Fibroblast of peridontal ligament (primary cell): ENCODE measurements around the gene HSP90B1.

Experiments used
- DNase-seq: peaks from one replicate; pipeline ENCODE4 v3.0.0-alpha.2; 2010; ENCODE audit errors: extremely low read depth

HSP90B1 gene

DNA sequence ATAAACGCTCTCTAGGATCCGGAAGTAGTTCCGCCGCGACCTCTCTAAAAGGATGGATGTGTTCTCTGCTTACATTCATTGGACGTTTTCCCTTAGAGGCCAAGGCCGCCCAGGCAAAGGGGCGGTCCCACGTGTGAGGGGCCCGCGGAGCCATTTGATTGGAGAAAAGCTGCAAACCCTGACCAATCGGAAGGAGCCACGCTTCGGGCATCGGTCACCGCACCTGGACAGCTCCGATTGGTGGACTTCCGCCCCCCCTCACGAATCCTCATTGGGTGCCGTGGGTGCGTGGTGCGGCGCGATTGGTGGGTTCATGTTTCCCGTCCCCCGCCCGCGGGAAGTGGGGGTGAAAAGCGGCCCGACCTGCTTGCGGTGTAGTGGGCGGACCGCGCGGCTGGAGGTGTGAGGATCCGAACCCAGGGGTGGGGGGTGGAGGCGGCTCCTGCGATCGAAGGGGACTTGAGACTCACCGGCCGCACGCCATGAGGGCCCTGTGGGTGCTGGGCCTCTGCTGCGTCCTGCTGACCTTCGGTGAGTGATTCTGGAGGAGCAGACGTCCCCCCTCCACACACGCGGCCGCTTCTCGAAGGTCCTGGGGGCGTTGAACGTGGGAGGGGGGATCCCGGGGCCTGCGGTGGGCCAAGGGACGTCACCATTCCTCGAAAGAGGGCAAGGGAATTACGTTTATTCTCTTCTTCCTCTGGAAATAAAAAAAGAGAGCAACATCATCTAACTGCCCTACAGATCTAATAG lies at the start of gene HSP90B1:
Gene HSP90B1 (plus strand): TSS at position 377 of the 753 bp plus-strand sequence. CDS start 106 bp downstream, at position 483.
- DNase-seq: peak; percentile 100

DNA sequence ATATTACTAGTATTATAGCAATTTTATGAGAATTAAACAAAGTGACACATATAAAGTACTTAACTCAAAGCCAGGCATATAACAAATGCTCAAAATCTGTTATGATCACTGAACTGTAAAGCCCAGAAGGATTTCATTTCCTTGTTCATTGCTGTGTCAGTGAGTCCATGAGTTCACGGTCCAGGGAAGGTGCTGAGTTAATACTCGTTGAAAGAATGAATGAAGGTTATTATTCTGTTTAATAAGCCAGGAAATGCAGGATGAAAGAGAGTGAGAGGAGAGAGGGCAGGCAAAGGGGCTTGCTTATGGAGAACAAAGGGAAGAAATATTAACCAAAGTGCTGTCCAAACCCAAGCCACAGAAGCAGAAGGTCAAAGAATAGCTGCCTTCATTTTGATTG lies 48.9 kb upstream of the HSP90B1 start:
- DNase-seq: no peak

DNA sequence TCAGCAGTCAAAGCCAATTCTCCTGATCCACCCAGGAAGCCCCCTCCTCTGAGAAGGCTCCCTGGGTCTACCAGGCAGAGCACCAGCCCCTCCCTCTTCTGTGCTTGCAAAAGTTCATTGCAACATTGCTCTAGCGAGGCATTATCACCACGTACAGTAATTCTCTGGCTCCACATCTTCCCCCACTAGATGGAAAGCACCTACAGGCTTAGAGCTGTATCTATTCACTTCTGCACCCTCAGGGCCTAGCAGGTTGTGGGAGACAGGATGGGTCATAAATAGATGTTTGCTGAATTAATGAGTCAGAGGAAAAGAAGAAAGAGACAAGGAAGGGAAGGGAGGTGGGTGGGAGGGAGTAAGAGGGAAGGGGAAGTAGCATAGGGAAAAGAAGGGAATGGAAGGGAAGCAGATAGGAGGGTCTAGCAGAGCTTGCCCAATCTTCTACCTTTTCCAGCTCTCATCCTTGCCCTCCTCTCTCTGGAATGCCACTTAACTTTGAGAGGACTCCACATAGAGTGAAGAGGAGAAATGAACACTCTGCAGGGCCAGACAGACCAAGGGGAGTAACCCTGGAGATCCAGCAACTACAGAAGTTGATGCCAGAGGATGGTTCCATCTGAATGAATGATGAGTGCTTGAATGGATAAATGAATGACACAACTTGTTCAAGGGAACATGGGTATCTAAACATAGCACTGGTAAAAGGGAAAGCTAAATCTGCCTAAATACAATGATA lies 47.2 kb upstream of the HSP90B1 start:
- DNase-seq: no peak

DNA sequence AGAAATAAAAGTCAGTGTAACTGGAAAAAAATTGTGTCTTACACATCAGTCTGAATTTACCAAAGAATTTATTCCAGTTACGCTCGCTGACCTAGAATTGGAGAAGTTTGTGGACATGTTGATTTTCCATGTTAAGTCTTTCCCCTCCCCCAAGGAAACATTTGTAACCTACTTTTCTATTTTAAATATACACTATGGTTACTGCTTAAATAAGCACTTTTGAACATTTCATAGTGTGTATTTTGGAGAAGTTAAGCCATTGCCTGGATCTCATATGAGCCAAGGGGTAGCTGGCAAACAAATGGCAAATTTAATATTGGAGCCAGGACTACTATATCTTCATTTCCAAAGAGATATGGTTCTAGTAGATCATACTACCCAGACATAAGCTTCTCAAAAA lies 46.3 kb upstream of the HSP90B1 start:
- no peak for DNase-seq

DNA sequence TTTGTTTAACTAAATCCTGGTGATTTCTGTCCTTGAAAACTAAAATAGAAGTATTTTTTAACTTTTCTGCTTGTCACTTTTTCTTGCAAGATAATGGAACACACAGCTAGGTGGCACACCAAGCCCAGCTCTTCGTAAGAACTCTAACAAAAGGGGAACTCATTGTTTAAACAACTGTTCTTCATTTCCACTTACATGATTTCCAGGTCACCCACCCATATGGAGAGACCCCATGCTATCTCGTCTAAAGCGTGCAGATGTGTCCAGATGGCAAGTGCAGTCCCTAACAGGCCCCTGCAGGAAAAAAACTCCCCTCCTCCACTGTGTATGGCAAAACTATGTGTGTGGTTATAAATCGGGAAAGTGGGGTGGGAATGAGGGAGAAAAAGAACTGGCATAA lies 45.9 kb upstream of the HSP90B1 start:
- DNase-seq: peak; percentile 80

DNA sequence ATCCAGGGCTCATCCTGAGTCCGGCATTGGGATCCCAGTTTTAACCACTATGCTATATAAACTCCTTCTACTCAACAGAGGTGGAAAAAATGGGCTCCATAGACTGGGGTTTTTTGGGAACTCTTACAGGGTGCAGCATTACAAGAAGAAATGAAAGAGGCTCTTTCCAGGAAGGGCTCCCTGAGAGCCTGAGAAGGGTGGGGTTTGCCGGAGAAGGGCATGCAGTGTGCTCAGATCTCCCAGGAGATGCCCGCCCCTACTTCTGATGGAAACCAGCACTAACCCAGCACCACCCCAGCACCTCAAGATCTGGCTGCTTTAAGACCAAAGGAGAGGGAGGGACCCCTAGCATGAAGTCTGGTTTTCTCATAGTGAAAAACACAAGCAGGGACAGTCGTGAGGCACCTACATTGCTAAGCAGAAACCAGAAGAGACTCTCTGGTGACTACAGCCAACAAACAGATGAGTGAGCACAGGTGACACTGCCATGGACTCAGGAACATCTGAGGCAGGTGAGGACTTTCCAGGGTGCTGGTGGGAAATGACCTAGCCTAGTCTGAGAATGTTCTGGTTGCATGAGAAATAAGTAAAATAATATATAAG lies 43.9 kb upstream of the HSP90B1 start:
- DNase-seq: no peak

DNA sequence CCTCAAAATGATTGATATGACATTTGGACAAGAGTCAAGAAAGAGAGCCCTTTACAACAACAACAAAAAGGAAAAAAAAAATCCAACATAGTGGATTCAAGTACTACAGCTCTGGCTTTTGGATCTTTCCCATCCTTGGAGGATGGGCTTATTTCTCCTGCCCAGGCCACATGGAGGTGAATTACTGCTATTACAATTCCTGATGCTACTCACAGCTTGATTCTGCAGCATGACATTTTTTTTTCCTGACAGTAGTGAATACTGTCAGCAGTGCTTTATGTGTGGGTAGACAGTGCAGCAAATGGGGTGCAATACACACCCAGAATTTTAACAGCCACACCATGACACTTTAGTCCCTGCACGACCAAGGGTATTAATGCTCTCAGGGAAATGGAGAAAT lies 42.5 kb upstream of the HSP90B1 start:
- no peak for DNase-seq

DNA sequence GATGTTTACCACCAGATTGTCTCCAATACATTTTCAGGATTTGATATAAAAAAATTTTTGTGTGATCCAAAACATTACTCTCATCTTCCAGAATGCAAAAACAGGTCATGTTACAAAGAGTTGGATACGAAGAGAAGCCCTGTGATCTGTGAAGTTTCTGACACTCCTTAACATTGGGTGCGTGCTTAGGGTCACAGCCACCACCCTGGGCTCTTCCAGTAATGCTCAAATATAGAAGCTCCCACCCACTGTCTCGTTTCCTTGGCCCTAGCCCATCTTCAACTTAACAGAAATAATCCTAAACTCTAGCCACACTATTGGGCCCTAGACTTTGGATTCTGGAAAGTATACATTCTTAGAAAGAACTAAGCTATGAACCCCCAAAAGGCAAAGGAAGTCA lies 32.9 kb upstream of the HSP90B1 start:
- DNase-seq: no peak

DNA sequence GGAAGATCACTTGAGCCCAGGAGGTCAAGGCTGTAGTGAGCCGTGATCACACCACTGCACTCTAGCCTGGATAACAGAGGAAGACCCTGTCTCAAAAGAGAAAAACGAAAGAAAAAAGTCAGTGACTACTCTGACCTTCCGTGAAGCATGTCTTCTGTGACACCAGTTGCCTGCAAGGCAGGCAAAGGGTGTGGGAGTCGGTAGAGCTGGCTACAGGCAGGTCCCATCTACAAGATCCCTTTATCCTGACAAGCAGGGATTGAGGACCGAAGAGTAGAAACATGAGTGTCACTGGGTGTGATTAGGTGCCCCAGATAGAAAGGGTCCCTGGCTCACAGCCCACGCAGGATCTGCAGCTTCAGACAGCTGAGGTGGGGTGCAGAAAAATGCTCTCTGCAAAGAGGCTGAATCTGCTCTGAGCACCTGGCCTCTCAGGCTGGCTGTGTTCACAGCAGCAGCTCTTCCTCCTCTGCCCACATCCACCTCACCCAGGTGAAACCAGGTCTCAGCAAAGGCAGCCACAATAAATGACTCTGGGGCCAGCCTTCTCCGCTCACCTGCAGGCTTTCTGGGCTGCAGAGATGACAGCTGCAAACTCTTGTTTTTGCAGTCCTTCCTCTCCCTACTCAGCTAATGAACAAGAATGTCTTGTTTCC lies 28.6 kb upstream of the HSP90B1 start:
- no peak for DNase-seq

DNA sequence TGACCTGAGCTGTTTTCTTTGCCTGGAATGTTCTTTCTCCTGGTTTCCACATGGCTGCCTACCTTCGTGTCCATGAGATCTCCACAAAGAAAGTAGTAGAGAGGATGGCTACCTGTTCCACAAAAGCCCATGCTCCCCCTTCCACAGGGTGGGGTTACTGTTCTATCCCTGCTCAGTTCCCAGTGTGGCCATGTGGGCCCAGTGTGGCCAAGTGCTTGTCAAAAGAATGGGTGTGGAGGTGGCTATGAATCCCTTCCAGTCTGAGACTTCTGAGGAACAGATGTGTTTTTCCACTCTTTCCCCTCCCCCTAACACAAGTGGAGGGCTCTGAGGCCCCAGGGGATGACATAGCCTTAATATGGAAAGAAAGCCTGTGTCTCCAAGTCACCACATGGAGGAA lies 26.2 kb upstream of the HSP90B1 start:
- no peak for DNase-seq

DNA sequence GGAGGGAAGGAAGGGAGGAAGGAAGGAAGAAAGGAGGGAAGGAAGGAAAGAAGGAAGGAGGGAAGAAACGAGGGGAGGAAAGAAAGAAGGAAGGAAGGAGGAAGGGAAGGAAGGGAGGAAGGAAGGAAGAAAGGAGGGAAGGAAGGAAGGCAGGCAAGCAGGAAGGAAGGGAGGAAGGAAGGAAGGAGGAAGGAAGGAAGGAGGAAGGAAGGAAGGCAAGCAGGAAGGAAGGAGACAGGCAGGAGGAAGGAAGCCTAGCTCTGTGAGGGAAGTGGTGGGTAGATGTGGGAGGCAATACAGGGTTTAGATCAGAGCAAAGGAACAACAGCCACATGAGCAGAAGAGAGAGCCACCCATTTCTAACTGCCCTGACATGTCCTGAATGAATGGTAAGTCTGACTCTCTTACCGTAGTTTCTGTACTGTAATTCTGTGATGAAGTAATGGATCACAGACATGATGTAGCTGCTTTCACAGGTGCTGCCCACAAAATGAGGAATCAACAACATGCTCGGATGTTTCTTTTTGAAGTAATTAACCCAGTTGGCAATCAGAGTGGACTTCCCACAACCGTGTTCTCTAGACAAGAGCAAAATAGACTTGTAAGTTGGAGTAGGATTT lies 24.4 kb upstream of the HSP90B1 start:
- no peak for DNase-seq

DNA sequence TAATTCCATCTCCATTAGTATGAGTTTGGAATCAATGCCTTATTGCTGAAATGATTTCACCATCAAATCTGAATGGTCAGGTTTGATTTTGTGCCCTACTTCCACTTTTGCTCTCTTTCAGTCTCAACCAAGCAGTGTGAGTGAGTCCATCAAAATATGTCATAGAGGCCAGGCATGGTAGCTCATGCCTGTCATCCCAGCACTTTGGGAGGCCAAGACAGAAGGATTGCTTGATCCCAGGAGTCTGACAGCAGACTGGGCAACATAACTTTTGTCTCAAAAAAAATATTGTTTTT lies 22.0 kb upstream of the HSP90B1 start:
- no peak for DNase-seq

DNA sequence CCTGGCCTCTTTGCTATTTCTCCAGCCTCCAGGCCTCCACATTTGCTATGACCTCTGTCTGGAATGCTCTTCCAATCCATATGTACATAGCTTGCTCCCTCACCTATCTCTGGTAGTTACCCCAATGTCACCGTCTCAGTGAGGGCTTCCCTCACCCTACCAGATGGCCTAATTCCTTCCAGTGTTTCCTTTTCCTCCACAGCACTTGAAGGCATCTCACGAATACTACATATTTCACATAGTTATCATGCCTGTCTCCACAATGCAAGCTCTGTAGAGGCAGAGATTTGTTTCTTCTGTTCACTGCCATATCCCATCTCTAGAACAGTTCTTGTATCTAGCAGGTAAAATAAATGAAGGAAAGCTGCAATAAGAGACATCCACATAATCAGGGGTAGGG lies 21.3 kb upstream of the HSP90B1 start:
- peak; percentile 55 for DNase-seq

DNA sequence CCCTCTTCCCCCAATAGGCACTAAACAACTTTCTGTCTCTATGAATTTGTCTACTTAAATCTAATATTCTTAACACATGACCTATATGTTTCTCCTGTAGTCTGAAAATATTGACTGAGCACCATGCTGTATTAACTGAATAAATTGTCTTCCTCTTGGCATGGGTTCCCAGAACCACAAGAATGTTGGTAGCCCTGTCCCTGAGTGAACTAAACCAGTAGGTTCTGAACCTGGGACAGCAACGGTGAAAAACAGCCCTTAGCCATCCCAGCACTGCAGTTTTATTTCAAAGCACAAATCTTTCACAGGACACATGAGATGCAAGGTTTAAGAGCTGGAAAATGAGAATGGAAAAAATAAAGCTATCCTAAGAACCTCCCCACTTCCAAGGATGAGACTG lies 20.4 kb upstream of the HSP90B1 start:
- DNase-seq: peak; percentile 12

DNA sequence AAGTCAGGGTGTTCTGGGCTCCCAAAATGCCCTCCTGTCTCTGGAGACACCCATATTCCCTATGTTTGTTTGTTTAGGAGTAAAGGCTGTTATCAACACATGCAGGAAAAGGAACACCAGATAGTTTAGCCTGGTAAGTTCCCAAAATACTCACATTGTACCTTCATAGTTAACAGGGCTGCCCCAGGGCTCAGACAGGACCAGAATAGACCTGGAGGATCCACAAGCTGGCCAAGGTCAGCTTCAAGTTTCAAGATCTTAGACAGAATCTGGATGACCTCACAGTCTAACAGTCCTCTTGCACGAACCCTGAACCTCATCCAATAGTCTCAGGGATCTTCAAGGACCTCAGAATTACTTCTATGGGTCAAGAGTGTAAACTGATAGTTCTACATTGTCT lies 18.1 kb upstream of the HSP90B1 start:
- peak; percentile 26 for DNase-seq

DNA sequence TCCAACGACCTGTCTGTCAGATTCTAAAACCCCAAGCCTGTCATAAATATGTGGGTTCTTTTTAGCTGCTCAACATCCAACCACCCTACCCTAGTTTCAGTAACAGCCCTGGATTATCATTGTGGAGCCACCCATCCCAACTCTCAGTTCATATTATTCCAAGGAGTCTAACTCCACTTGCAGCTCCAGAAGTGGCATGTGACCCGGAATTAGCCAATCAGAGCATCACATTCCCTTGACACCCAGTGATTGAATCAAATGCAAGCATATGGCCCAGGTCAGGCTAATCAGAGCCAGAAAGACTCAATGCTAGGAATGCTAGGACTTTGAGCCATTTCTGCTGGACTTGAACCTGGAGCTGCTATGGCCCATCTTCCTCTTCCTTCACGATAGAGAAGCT lies 17.1 kb upstream of the HSP90B1 start:
- no peak for DNase-seq

DNA sequence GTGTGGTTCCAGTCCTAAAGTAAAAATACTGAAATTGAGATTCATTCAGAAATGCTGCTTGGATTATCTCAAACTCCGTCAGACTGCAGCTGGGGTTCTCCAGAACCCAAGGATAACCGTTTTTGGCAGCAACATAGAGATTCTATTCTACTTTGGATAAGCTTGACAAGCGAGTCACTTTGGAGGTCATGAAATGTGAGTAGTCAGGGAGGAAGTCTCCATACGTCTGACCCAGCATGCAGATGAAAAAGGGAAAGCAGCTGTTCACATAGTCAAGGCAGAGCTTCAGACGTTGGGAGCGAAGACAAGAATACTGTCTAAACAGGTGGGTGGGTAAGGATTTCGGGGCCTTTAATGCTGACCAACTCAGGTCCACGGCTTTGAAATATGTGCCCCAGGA lies 14.9 kb upstream of the HSP90B1 start:
- DNase-seq: peak; percentile 40

DNA sequence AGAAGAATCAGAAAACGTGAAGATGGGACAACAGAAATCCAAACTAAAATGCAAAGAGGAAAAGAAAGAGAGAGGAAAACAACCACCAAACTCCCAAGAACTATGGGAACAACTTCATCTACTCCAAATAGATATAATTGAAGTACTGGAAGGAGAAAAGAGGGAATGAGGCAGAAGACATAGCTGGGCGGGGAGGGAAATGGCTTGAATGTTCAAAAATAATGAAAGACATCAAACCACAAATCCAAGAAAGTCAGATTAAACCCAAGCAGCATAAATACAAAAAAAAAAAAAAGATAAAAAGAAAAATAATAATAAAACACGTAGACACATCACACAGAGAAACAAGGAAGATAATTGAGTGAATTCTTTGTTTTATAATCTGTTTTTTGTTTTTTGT lies 12.3 kb upstream of the HSP90B1 start:
- DNase-seq: no peak

DNA sequence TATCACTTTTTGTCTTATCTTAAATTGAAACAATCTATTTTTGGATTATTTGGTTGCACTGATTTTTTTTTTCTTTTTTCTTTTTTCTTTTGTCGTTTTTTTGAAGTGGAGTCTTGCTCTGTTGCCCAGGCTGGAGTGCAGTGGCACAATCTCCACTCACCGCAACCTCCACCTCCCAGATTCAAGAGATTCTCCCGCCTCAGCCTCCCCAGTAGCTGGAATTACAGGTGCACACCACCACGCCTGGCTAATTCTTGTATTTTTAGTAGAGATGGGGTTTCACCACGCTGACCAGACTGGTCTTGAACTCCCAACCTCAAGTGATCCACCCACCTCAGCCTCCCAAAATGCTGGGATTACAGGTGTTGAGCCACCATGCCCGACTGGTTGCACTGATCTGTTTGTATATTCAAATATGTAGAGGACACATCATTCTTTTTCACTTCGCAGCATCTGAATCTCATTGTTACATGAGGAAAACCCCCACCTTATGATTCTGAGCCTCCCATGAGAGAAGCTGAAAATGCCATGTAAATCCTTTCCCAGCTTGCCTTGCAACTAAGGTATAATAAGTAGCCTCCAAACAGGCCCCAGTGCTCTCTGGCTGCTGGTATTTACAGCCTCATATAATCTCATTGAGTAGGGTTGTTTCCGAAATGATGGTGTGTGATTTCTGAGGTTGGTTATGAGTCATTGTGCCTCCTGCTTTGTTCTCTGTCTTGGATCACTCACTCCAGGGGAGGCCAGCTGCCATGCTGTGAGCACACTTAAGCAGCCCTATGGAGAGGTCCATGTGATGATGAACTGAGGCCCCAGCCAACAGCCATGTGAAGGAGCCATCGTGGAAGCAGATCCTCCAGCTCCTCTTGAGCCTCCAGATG lies 5.2 kb upstream of the HSP90B1 start:
- peak; percentile 69 for DNase-seq

DNA sequence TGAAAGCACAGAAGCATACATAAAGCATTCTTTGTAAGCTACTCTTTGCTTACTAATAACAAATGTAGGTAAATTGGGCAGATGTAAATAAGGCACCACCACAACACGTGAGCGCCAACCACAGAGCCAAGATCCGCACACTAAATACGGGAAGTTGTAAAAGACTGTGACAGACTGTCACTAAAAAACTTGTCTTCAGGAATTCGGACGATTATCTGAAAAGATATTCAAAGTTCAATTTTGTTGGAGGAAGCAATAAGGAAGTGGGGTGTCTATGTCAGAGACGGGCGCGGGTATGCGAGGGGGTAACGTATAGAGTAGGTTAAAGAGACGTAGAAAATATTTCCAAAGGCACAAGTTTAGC lies 1.5 kb upstream of the HSP90B1 start:
- peak; percentile 10 for DNase-seq

DNA sequence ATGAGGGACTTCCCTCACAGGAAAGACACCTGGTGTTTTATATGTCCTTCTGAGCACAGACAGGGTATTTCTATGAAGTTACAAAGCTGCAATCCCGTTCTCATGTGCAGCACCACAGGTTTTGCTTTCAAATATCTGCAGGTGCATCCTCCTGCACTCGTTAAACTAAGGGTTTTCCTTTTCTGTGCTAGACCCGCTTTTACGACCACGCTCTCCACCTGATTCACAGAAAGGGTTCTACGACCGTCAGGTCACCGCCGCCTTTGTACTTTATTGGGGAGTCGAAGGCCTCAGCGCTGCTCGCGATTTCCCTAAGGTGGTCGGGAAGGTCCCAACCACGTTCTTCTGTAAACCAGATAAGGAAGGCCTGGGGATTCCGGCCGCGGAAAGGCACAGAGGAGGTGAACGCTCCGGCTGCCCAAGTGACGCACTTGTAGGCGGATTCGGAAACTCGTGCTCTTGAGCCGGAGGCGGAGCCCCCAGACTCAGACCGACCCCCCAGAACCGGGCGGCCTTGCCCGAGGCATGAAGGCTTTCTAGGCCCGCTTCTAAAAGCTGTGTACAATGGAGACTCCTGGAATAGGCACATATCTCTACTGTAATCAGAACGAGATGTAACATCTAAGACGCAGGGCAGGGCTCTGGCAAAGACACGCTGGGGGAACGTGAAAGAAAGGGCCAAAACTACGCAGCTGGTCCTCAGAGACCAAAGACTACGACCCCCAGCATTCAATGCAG lies 995 bp upstream of the HSP90B1 start:
- DNase-seq: peak; percentile 94
